ENCODE results near the gene KCNJ2.

GRCh38 chr17:70127221-70127873 lies 42.0 kb upstream of the KCNJ2 start:
- TF ChIP-seq EZH2 (IDR thresholded peaks at IDR 0.05; ENCODE audit: insufficient read depth, poor library complexity, severe bottlenecking) (no peak), EZH2phosphoT487 (IDR thresholded peaks at IDR 0.05; ENCODE audit: insufficient read depth, low read depth) (no peak)

Measured in GM23248 (cell line).